Naive thymus-derived CD4-positive, alpha-beta T cell (primary cell): Measurements from ENCODE around the gene RFWD3. TPM values are rescaled to one million over a fixed set of nuclear protein-coding genes. Genes with fewer than 3 reads are reported as not detected.

Experiments
- ATAC-seq: fragments of 150-1000 bp; cut with Tn5 transposase; 2 replicates; pipeline ENCODE4 v1.10.0; 2021; ENCODE audit warnings: mild to moderate bottlenecking, moderate library complexity
- CTCF ChIA-PET: fragments of 350-600 bp; sonication (Branson Sonifier 250); formaldehyde crosslinking; loops from one replicate; lab custom pipeline; 2021; ENCODE audit warnings: antibody characterized with exemption; lab: Charles Lee
- POLR2A ChIA-PET: fragments of 350-600 bp; sonication (Branson Sonifier 250); formaldehyde crosslinking; loops from one replicate; lab custom pipeline; 2021; ENCODE audit warnings: antibody characterized with exemption, inconsistent platforms; lab: Charles Lee
- DNase-seq, 9 donors: peaks; one replicate each; pipeline versions ENCODE4 v3.0.0 to v3.0.0-alpha.2; 2020 to 2022; ENCODE audit warnings: mixed read lengths in 1 of 9
- H3K27ac ChIP-seq: one replicate; pipeline ENCODE4 v1.7.0; 2013; ENCODE audit warnings: mild to moderate bottlenecking, low read depth, low read length, moderate library complexity
- H3K27me3 ChIP-seq, 2 donors: one replicate each; pipeline ENCODE4 v1.7.0; 2013; ENCODE audit warnings: low read length in 2 of 2, mild to moderate bottlenecking in 2 of 2, moderate library complexity in 2 of 2; ENCODE audit not compliant: control insufficient read depth in 2 of 2, insufficient read depth in 2 of 2
- H3K36me3 ChIP-seq, 3 experiments: 1 replicate in 2 of 3; 2 replicates in 1 of 3; pipeline ENCODE4 v1.7.0; 2013; ENCODE audit warnings: low read length in 3 of 3, mild to moderate bottlenecking in 3 of 3, moderate library complexity in 1 of 3; ENCODE audit not compliant: insufficient read depth in 3 of 3, control insufficient read depth in 2 of 3
- H3K4me1 ChIP-seq, 2 donors: one replicate each; pipeline ENCODE4 v1.7.0; 2013; ENCODE audit warnings: low read length in 2 of 2, mild to moderate bottlenecking in 2 of 2, moderate library complexity in 1 of 2; ENCODE audit not compliant: control insufficient read depth in 2 of 2, insufficient read depth in 2 of 2
- H3K4me3 ChIP-seq: 2 replicates; pipeline ENCODE4 v1.7.0; 2013; ENCODE audit warnings: mild to moderate bottlenecking, low read length
- H3K9me3 ChIP-seq, 3 experiments: 1 replicate in 2 of 3; 2 replicates in 1 of 3; pipeline ENCODE4 v1.7.0; 2013; ENCODE audit warnings: low read length in 3 of 3; ENCODE audit not compliant: control insufficient read depth in 2 of 3
- H3K27ac Mint-ChIP-seq, 9 donors: one replicate each; pipeline ENCODE4 v1.8.0; 2020 to 2022; ENCODE audit warnings: mixed read lengths in 9 of 9, mild to moderate bottlenecking in 8 of 9, moderate library complexity in 5 of 9, inconsistent platforms in 2 of 9
- H3K27me3 Mint-ChIP-seq, 5 donors: one replicate each; pipeline ENCODE4 v1.8.0; 2021 to 2022; ENCODE audit warnings: mixed read lengths in 5 of 5, mild to moderate bottlenecking in 1 of 5
- H3K36me3 Mint-ChIP-seq, 5 donors: one replicate each; pipeline ENCODE4 v1.8.0; 2020 to 2022; ENCODE audit warnings: mixed read lengths in 5 of 5, mild to moderate bottlenecking in 3 of 5, inconsistent platforms in 1 of 5
- H3K4me1 Mint-ChIP-seq, 7 donors: one replicate each; pipeline ENCODE4 v1.8.0; 2020 to 2022; ENCODE audit warnings: mixed read lengths in 7 of 7, mild to moderate bottlenecking in 3 of 7, inconsistent platforms in 1 of 7
- H3K4me3 Mint-ChIP-seq, 10 donors: one replicate each; pipeline ENCODE4 v1.8.0; 2020 to 2022; ENCODE audit warnings: mild to moderate bottlenecking in 10 of 10, mixed read lengths in 10 of 10, moderate library complexity in 6 of 10, inconsistent platforms in 2 of 10
- H3K9me3 Mint-ChIP-seq, 11 donors: one replicate each; pipeline ENCODE4 v1.8.0; 2020 to 2022; ENCODE audit warnings: mixed read lengths in 11 of 11, mild to moderate bottlenecking in 4 of 11, inconsistent platforms in 1 of 11, moderate library complexity in 1 of 11
- intact Hi-C, 2 donors: fragments of 100-400 bp; cut with micrococcal nuclease; formaldehyde crosslinking; loops; one replicate each; pipeline ENCODE4 v1.15.1; 2023
- polyA plus RNA-seq, 2 donors: library from polyadenylated mRNA; unstranded; fragments of 300-500 nt; fragmentation: Illumina TruSeq; gene quantifications; one replicate each; pipeline ENCODE4 v1.2.3, GENCODE V29; 2021
- total RNA-seq, 6 experiments: library from RNA in 5 of 6; stranded (reverse) in 5 of 6; gene quantifications; 1 replicate in 5 of 6; 2 replicates in 1 of 6; pipeline ENCODE4 v1.2.3 and lab custom pipeline; 2021 to 2026

The RFWD3 gene
- total and polyA plus RNA-seq, 7 experiments from 2014 or later, result 16.9 to 88.0 (median 46.6) TPM

DNA sequence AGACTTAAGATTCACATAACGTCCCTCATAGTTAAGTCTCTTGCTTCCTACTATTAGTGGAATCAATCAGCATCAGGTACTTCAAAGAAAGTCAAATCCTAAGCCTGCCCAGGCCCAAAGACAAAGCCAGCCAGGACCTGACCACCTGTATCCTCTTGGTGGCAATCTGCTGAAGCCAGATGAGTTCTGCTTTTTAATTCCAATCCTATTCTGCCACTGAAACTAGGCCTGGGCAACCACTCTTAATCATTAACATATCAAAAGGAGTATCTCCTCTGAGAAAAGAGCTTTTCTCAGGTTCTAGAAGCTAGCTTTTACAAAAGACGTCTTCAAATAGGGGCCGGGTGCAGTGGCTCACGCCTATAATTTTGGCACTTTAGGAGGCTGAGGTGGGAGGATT lies 44.7 kb downstream of the RFWD3 start:
- Histone ChIP-seq H3K4me1 (no peaks in the 10 kb centered on the region), H3K27ac (no peak overlapping the region), H3K27me3 (no peaks in the 10 kb centered on the region), H3K36me3 (peaks cover 12 to 52% (median 21%) of the 10 kb centered on the region in 3 experiments), H3K4me3 (no peak overlapping the region), H3K9me3 (no peaks in the 10 kb centered on the region)
- intact Hi-C loops, result loop anchor here in 1 of 2 donors (2.0 kb wide), 1 partner anchor 121 kb away; no protein-coding TSS in a partner anchor
- ATAC-seq (no peak), DNase-seq (no peak)
- no peak overlapping the region for H3K27ac Mint-ChIP-seq
- ChIA-PET CTCF (interaction anchor here (0.6 to 1.6 kb wide), 8 partner anchors 10 to 172 kb away, joined by 3 to 7 read pairs (median 4); no protein-coding TSS in a partner anchor), POLR2A (interaction anchor here (1.4 kb wide), 1 partner anchor 21 kb away, joined by 3 read pairs; no protein-coding TSS in a partner anchor)
- peaks cover 9 to 49% (median 18%) of the 10 kb centered on the region in 5 donors for H3K36me3 Mint-ChIP-seq
- H3K9me3 Mint-ChIP-seq, result no peaks in the 10 kb centered on the region
- no peak overlapping the region for H3K4me3 Mint-ChIP-seq
- H3K27me3 Mint-ChIP-seq, result no peaks in the 10 kb centered on the region
- peaks cover 3 to 22% (median 14%) of the 10 kb centered on the region in 7 donors for H3K4me1 Mint-ChIP-seq

DNA sequence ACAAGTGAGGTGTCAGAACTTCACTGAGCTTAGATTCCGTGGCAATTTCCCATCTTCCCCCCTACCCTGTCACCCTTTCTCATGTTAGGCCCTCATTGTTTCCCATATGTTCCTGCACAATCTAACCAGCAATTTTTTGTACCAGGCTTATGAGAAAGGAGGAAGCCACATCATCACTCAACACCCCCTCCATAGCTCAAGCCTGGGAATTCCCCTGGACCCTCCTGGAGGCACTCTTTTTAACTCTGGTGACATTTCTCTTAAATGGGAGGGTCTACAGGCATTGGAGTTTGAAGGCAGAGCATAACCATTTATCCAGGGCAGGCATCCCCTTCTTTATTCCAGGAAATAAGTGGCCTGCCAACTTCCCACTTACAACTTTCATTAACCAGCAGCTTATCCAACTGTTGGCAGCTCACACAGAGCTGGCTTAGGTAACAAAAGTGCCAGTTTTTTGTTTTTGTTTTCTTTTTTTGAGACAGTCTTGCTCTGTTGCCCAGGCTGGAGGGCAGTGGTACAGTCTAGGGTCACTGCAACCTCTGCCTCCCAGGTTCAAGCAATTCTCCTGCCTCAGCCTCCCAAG lies 49.4 kb downstream of the RFWD3 start:
- CTCF ChIA-PET, result interaction anchor here (0.9 kb wide), 1 partner anchor 14 kb away, joined by 3 read pairs; no protein-coding TSS in a partner anchor
- Histone ChIP-seq H3K27ac (no peak overlapping the region), H3K36me3 (peaks cover 0 to 6% (median 0%) of the 10 kb centered on the region in 3 experiments), H3K4me1 (no peaks in the 10 kb centered on the region), H3K9me3 (no peaks in the 10 kb centered on the region), H3K27me3 (no peaks in the 10 kb centered on the region), H3K4me3 (no peak overlapping the region)
- ATAC-seq (no peak), DNase-seq (no peak)
- Mint-ChIP-seq H3K36me3 (peaks cover 3 to 24% (median 13%) of the 10 kb centered on the region in 5 donors), H3K27me3 (no peaks in the 10 kb centered on the region), H3K4me1 (peaks cover 0 to 15% (median 9%) of the 10 kb centered on the region in 7 donors), H3K9me3 (peaks cover 0 to 2% (median 0%) of the 10 kb centered on the region in 11 donors), H3K27ac (peak overlapping the region in 4 of 9 donors; percentile 21 to 43 (median 28)), H3K4me3 (no peak overlapping the region)
- POLR2A ChIA-PET, result interaction anchor here (0.6 to 3.3 kb wide), 3 partner anchors 10 to 565 kb away, joined by 3 to 23 read pairs (median 3); partner anchors contain the start of gene GLG1
- intact Hi-C loops, result no loop called here

DNA sequence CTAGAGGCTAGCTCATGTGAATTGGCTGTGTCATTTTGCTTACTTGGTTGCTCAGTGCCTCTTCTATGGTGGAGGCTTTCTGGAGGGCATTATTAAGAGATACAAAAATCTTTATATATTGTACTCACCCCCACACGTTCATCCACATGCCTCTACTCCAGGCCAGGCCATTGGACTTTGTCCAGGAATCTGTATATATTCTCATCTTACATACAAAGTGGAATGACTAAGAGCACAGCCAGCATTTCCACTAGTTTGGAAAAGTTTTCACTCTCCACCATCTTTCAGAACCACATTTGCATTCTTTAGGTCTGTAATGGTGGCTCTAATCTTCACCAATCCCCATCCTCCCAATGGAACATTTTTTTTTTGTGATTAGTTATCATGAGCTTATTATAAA lies 55.0 kb downstream of the RFWD3 start:
- intact Hi-C loops, result no loop called here
- Mint-ChIP-seq H3K27me3 (no peaks in the 10 kb centered on the region), H3K4me1 (peaks cover 12 to 39% (median 27%) of the 10 kb centered on the region in 7 donors)

DNA sequence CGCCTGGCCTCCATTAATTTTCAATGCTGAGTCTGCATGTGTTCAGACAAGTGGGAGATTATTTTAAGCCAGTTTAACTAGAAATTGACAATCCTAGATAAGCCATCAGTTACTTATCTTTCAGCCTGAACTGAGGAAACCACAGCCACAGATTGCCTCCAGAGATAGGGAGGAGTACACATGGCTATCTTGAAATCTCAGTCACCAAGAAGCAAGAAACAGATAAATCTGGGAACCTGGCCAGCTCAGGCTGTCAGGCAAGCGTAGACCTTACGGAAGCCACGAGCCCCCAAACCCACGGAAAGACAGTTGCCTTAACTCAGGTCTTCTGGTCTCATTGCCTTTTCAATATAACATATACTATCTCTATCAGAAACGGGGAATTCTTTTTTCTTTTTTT lies 57.7 kb downstream of the RFWD3 start:
- ChIA-PET CTCF (interaction anchor here (1.0 to 1.8 kb wide), 2 partner anchors 9 to 14 kb away, joined by 3 to 4 read pairs; no protein-coding TSS in a partner anchor), POLR2A (interaction anchor here (0.7 to 3.6 kb wide), 5 partner anchors 8 to 31 kb away, joined by 3 to 23 read pairs (median 6); no protein-coding TSS in a partner anchor)
- Histone ChIP-seq H3K4me3 (peak overlapping the region; percentile 30), H3K27me3 (no peaks in the 10 kb centered on the region), H3K4me1 (peaks cover 27 to 28% of the 10 kb centered on the region in 2 donors), H3K9me3 (no peaks in the 10 kb centered on the region), H3K27ac (peak overlapping the region; percentile 51), H3K36me3 (peaks cover 0 to 9% (median 0%) of the 10 kb centered on the region in 3 experiments)
- DNase-seq (peak in 8 of 9 donors; percentile 9 to 85 (median 69)), ATAC-seq (peak; percentile 49)
- intact Hi-C loops, result loop anchor here (1.0 to 10.0 kb wide), 8 partner anchors 8 to 856 kb away; partner anchors contain the start of genes MLKL (in 1 of the 2), PSMD7 (in 1 of the 2) and TMEM170A (in 1 of the 2)
- Mint-ChIP-seq H3K4me3 (peak overlapping the region; percentile 68 to 99 (median 80)), H3K4me1 (peaks cover 32 to 57% (median 45%) of the 10 kb centered on the region in 7 donors), H3K9me3 (peaks cover 0 to 3% (median 0%) of the 10 kb centered on the region in 11 donors), H3K36me3 (peaks cover 0 to 20% (median 4%) of the 10 kb centered on the region in 5 donors), H3K27ac (peak overlapping the region; percentile 71 to 96 (median 87)), H3K27me3 (no peaks in the 10 kb centered on the region)

More for the DNA sequence above, 55.0 kb downstream of the RFWD3 start:
- H3K27ac Mint-ChIP-seq, result peak overlapping the region in 2 of 9 donors; percentile 32 to 43
- Histone ChIP-seq H3K9me3 (no peaks in the 10 kb centered on the region), H3K4me1 (peaks cover 13 to 26% of the 10 kb centered on the region in 2 donors), H3K27ac (no peak overlapping the region), H3K36me3 (peaks cover 0 to 2% (median 0%) of the 10 kb centered on the region in 3 experiments), H3K4me3 (no peak overlapping the region), H3K27me3 (no peaks in the 10 kb centered on the region)
- ChIA-PET POLR2A (interaction anchor here (0.6 to 0.7 kb wide), 2 partner anchors 13 to 14 kb away, joined by 3 read pairs; no protein-coding TSS in a partner anchor), CTCF (interaction anchor here (0.6 kb wide), 2 partner anchors 18 to 158 kb away, joined by 3 to 5 read pairs; no protein-coding TSS in a partner anchor)
- ATAC-seq (no peak), DNase-seq (no peak)
- peak overlapping the region in 2 of 10 donors; percentile 16 to 27 for H3K4me3 Mint-ChIP-seq
- H3K36me3 Mint-ChIP-seq, result peaks cover 0 to 13% (median 4%) of the 10 kb centered on the region in 5 donors
- H3K9me3 Mint-ChIP-seq, result peaks cover 0 to 3% (median 0%) of the 10 kb centered on the region in 11 donors

DNA sequence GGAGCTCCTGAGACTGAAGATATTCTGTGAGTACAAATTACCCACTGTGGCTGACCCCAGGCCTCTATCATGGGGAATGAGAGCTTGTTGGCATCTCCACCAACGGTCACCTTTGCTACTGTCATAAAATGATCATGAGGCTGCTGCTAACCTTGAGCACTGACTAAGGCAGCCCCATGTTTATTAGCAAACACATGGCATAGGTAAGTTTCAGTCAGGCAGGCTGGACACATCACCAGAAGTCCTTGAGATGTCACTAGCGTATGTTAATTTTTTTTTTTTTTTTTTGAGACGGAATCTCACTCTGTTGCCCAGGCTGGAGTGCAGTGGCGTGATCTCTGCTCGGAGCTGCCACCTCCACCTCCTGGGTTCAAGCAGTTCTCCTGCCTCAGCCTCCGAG lies 58.3 kb downstream of the RFWD3 start:
- ChIA-PET POLR2A (interaction anchor here (0.6 to 3.6 kb wide), 10 partner anchors 8 to 42 kb away, joined by 3 to 23 read pairs (median 4); no protein-coding TSS in a partner anchor), CTCF (interaction anchor here (0.9 to 1.8 kb wide), 4 partner anchors 10 to 16 kb away, joined by 3 to 4 read pairs (median 3); no protein-coding TSS in a partner anchor)
- peaks cover 0 to 3% (median 0%) of the 10 kb centered on the region in 11 donors for H3K9me3 Mint-ChIP-seq
- H3K4me3 Mint-ChIP-seq, result peak overlapping the region; percentile 68 to 100 (median 96)
- H3K36me3 Mint-ChIP-seq, result peaks cover 0 to 20% (median 4%) of the 10 kb centered on the region in 5 donors
- Histone ChIP-seq H3K27ac (peak overlapping the region; percentile 91), H3K36me3 (peaks cover 0 to 9% (median 0%) of the 10 kb centered on the region in 3 experiments), H3K4me1 (peaks cover 30 to 31% of the 10 kb centered on the region in 2 donors), H3K27me3 (no peaks in the 10 kb centered on the region), H3K9me3 (no peaks in the 10 kb centered on the region), H3K4me3 (no peak overlapping the region)
- peak overlapping the region; percentile 71 to 97 (median 91) for H3K27ac Mint-ChIP-seq
- peaks cover 38 to 60% (median 51%) of the 10 kb centered on the region in 7 donors for H3K4me1 Mint-ChIP-seq
- no peaks in the 10 kb centered on the region for H3K27me3 Mint-ChIP-seq
- DNase-seq (no peak), ATAC-seq (no peak)
- intact Hi-C loops, result loop anchor here (2.0 to 10.0 kb wide), 7 partner anchors 92 to 856 kb away; partner anchors contain the start of genes MLKL (in 1 of the 2), PSMD7 (in 1 of the 2) and TMEM170A (in 1 of the 2)

DNA sequence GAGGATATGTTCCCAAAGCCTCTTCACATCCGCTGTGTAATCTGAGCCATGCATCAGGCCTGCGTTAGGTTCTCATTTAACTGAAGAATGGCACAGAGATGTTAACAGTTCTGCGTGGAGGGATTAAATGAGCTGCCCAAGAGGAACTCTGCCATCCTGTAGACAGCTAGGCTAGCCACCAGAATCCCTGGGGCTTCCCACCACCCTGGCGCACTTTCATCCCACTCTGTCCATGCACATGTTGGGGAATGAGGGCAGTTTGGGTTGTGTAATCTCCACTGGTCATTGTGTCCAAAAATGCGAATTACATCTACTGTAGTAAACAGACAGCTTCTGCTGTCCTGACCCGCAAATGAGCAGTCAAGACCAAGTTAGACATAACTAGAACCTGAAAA lies 58.7 kb downstream of the RFWD3 start:
- H3K27ac Mint-ChIP-seq, result peak overlapping the region; percentile 39 to 97 (median 91)
- peak overlapping the region; percentile 91 for H3K27ac ChIP-seq
- H3K4me1 ChIP-seq, result peaks cover 31 to 34% of the 10 kb centered on the region in 2 donors
- ChIA-PET POLR2A (interaction anchor here (0.6 to 3.6 kb wide), 11 partner anchors 9 to 1040 kb away, joined by 3 to 23 read pairs (median 4); partner anchors contain the start of genes KARS1 and TERF2IP), CTCF (interaction anchor here (0.9 to 1.8 kb wide), 4 partner anchors 10 to 16 kb away, joined by 3 to 4 read pairs (median 3); no protein-coding TSS in a partner anchor)
- H3K27me3 ChIP-seq, result no peaks in the 10 kb centered on the region
- intact Hi-C loops, result loop anchor here (1.0 to 10.0 kb wide), 19 partner anchors 15 to 1039 kb away; partner anchors contain the start of genes PSMD7 (in 2 of the 2), TMEM170A (in 2 of the 2), WDR59 (in 2 of the 2) and ZFP1 (in 2 of the 2)
- H3K27me3 Mint-ChIP-seq, result no peaks in the 10 kb centered on the region
- DNase-seq, result no peak
- H3K4me3 ChIP-seq, result peak overlapping the region; percentile 78
- H3K9me3 ChIP-seq, result no peaks in the 10 kb centered on the region
- H3K4me1 Mint-ChIP-seq, result peaks cover 41 to 64% (median 55%) of the 10 kb centered on the region in 7 donors
- H3K9me3 Mint-ChIP-seq, result peaks cover 0 to 3% (median 0%) of the 10 kb centered on the region in 11 donors
- no peak for ATAC-seq
- H3K36me3 ChIP-seq, result peaks cover 0 to 9% (median 0%) of the 10 kb centered on the region in 3 experiments
- H3K36me3 Mint-ChIP-seq, result peaks cover 0 to 22% (median 4%) of the 10 kb centered on the region in 5 donors
- peak overlapping the region; percentile 71 to 100 (median 98) for H3K4me3 Mint-ChIP-seq
